Neural progenitor cell (in vitro differentiated cells): ENCODE measurements around the gene PACC1. TPM values are rescaled to one million over a fixed set of nuclear protein-coding genes. Genes with fewer than 3 reads are reported as not detected.

Experiments
- DNase-seq: peaks from one replicate; pipeline ENCODE4 v3.0.0-alpha.2; 2016; ENCODE audit warnings: low spot score
- H2AFZ ChIP-seq: fragments of 200-600 bp; sonication (generic); replicated peaks from 2 replicates; pipeline ENCODE4 v1.6.1; 2016; ENCODE audit warnings: antibody characterized with exemption
- H3F3A ChIP-seq: fragments of 200-600 bp; sonication (generic); 2 replicates; pipeline ENCODE4 v1.6.1; 2016; ENCODE audit warnings: antibody characterized with exemption, low read depth
- H3K27ac ChIP-seq: fragments of 200-600 bp; sonication (generic); 2 replicates; pipeline ENCODE4 v1.5.1; 2016; ENCODE audit warnings: mild to moderate bottlenecking
- H3K27me3 ChIP-seq: fragments of 200-600 bp; sonication (generic); 2 replicates; pipeline ENCODE4 v1.6.1; 2016; ENCODE audit warnings: mild to moderate bottlenecking, moderate library complexity
- H3K36me3 ChIP-seq: fragments of 200-600 bp; sonication (generic); 2 replicates; pipeline ENCODE4 v1.5.1; 2016
- H3K4me1 ChIP-seq: fragments of 200-600 bp; sonication (generic); 2 replicates; pipeline ENCODE4 v1.6.1; 2016; ENCODE audit warnings: mixed run types
- H3K4me2 ChIP-seq: fragments of 200-600 bp; sonication (generic); 2 replicates; pipeline ENCODE4 v1.6.1; 2016
- H3K4me3 ChIP-seq: fragments of 200-600 bp; sonication (generic); 2 replicates; pipeline ENCODE4 v1.5.1; 2016
- H3K79me2 ChIP-seq: fragments of 200-600 bp; sonication (generic); 2 replicates; pipeline ENCODE4 v1.6.1; 2016; ENCODE audit warnings: low read depth
- H3K9ac ChIP-seq: fragments of 200-600 bp; sonication (generic); 2 replicates; pipeline ENCODE4 v1.6.1; 2016
- H3K9me3 ChIP-seq: fragments of 200-600 bp; sonication (generic); 2 replicates; pipeline ENCODE4 v1.5.1; 2016; ENCODE audit warnings: low read depth
- H4K20me1 ChIP-seq: fragments of 200-600 bp; sonication (generic); 2 replicates; pipeline ENCODE4 v1.6.1; 2016; ENCODE audit warnings: low read depth
- H3K27ac Mint-ChIP-seq: 3 replicates; pipeline ENCODE4 v1.8.0; 2021; ENCODE audit warnings: mixed read lengths
- H3K27me3 Mint-ChIP-seq: 2 replicates; pipeline ENCODE4 v1.8.0; 2022; ENCODE audit warnings: low read depth, mild to moderate bottlenecking, inconsistent platforms, moderate library complexity, mixed read lengths; ENCODE audit not compliant: insufficient read depth
- H3K36me3 Mint-ChIP-seq: 3 replicates; pipeline ENCODE4 v1.8.0; 2021; ENCODE audit warnings: mixed read lengths
- H3K4me1 Mint-ChIP-seq: 3 replicates; pipeline ENCODE4 v1.8.0; 2021; ENCODE audit warnings: mixed read lengths
- H3K4me3 Mint-ChIP-seq: 3 replicates; pipeline ENCODE4 v1.8.0; 2021; ENCODE audit warnings: mild to moderate bottlenecking, moderate library complexity, mixed read lengths
- H3K9me3 Mint-ChIP-seq: 3 replicates; pipeline ENCODE4 v1.8.0; 2020; ENCODE audit warnings: mixed read lengths
- EZH2 ChIP-seq: fragments of 200-600 bp; sonication (generic); IDR thresholded peaks from 2 replicates; pipeline ENCODE4 v1.6.1; 2017; ENCODE audit warnings: antibody characterized with exemption, mild to moderate bottlenecking, moderate library complexity
- EZH2phosphoT487 ChIP-seq: fragments of 200-600 bp; sonication (generic); IDR thresholded peaks from 2 replicates; pipeline ENCODE4 v1.6.1; 2017; ENCODE audit warnings: antibody characterized with exemption
- total RNA-seq: library from RNA; depleted of rRNA; stranded (reverse); fragments of >200 nt; gene quantifications from 2 replicates; pipeline ENCODE4 v1.2.3, GENCODE V29; 2015; ENCODE audit warnings: low replicate concordance
- TF ChIP-seq, protein P1 (sequence below): fragments of 200-600 bp; sonication (generic); IDR thresholded peaks from 2 replicates; pipeline ENCODE4 v1.5.1; 2017; ENCODE audit warnings: antibody characterized with exemption, mild to moderate bottlenecking

PACC1 gene
- total RNA-seq, 1 donor from 2014 or later = 21.1 TPM

DNA sequence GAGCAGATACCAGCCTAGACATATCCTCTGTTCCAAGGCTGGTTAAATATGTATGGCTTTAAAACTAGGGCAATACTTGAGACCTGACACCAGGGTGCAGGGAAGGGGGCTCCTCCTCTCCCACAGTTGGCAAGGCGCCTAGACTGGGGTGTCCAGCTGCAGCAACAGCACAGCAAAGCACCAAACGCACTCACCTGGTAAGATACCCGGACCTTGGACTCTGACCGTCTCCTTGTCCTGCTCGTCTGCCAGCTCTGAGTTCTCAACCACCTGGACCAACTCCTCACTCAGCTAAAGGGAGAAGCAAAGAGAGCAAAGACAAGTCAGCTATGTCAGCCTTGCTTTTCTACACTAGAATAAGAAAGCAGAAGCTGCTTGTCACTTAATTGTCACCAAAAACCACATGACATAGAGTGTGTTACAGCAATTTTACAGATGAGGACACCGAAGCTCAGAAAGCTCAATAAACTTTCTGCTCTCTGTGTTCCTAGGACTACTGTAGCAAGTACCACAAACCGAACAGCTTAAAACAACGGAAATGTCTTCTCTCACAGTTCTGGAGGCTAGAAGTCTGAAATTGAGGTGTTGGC is 4.4 kb downstream of the PACC1 start:
- DNase-seq = no peak
- no peaks in the 10 kb centered on the region for H3K9me3 Mint-ChIP-seq
- no peak overlapping the region for H3K4me3 Mint-ChIP-seq
- TF ChIP-seq, protein P1, sequence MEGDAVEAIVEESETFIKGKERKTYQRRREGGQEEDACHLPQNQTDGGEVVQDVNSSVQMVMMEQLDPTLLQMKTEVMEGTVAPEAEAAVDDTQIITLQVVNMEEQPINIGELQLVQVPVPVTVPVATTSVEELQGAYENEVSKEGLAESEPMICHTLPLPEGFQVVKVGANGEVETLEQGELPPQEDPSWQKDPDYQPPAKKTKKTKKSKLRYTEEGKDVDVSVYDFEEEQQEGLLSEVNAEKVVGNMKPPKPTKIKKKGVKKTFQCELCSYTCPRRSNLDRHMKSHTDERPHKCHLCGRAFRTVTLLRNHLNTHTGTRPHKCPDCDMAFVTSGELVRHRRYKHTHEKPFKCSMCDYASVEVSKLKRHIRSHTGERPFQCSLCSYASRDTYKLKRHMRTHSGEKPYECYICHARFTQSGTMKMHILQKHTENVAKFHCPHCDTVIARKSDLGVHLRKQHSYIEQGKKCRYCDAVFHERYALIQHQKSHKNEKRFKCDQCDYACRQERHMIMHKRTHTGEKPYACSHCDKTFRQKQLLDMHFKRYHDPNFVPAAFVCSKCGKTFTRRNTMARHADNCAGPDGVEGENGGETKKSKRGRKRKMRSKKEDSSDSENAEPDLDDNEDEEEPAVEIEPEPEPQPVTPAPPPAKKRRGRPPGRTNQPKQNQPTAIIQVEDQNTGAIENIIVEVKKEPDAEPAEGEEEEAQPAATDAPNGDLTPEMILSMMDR = no peak
- TF ChIP-seq EZH2phosphoT487 (no peak), EZH2 (no peak)
- H3K4me1 Mint-ChIP-seq = peaks cover 20% of the 10 kb centered on the region
- Histone ChIP-seq H3K4me1 (peaks cover 10% of the 10 kb centered on the region), H3K36me3 (no peaks in the 10 kb centered on the region), H3K9ac (no peak overlapping the region), H3K79me2 (peaks cover 20% of the 10 kb centered on the region), H3K4me3 (no peak overlapping the region), H4K20me1 (peaks cover 27% of the 10 kb centered on the region), H2AFZ (no peak overlapping the region), H3K9me3 (no peaks in the 10 kb centered on the region), H3K27me3 (peaks cover 16% of the 10 kb centered on the region), H3F3A (peaks cover 5% of the 10 kb centered on the region), H3K27ac (no peak overlapping the region), H3K4me2 (no peak overlapping the region)
- peaks cover 9% of the 10 kb centered on the region for H3K27me3 Mint-ChIP-seq
- no peak overlapping the region for H3K27ac Mint-ChIP-seq
- peaks cover 41% of the 10 kb centered on the region for H3K36me3 Mint-ChIP-seq

DNA sequence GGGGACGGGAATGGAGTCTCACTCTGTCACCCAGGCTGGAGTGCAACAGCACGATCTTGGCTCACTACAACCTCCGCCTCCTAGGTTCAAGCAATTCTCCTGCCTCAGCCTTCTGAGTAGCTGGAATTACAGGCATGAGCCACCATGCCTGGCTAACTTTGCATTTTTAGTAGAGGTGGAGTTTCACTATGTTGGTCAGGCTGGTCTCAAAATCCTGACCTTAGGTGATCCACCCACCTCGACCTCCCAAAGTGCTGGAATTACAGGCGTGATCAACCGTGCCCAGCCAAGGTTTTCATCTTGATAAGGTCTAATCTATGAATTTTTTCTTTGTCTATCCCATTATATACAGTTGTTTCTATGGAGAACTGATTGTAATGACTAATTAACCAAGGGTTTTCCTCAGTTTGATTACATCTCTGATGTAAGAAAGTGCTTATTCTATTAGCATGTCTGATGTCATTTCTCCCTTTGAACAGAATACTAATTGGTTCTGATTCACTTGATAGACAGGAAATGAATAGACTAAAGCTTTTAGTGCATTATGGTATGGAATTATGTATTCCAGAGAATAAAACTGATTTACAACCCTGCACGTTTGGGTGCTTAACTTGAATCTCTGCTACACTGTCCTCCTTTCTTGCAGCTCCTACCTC is 11.9 kb downstream of the PACC1 start:
- no peak overlapping the region for H3K4me3 ChIP-seq
- Mint-ChIP-seq H3K27me3 (no peaks in the 10 kb centered on the region), H3K27ac (no peak overlapping the region), H3K4me1 (no peaks in the 10 kb centered on the region), H3K9me3 (peaks cover 3% of the 10 kb centered on the region), H3K36me3 (peaks cover 42% of the 10 kb centered on the region), H3K4me3 (no peak overlapping the region)
- DNase-seq = no peak
- no peaks in the 10 kb centered on the region for H4K20me1 ChIP-seq
- H3K9ac ChIP-seq = no peak overlapping the region
- H3K36me3 ChIP-seq = no peaks in the 10 kb centered on the region
- H3K79me2 ChIP-seq = no peaks in the 10 kb centered on the region
- no peak overlapping the region for H3K27ac ChIP-seq
- no peak overlapping the region for H2AFZ ChIP-seq
- TF ChIP-seq, protein P1 = no peak
- TF ChIP-seq EZH2phosphoT487 (no peak), EZH2 (no peak)
- no peaks in the 10 kb centered on the region for H3K4me1 ChIP-seq
- H3K4me2 ChIP-seq = no peak overlapping the region
- H3K27me3 ChIP-seq = no peaks in the 10 kb centered on the region
- peaks cover 3% of the 10 kb centered on the region for H3K9me3 ChIP-seq
- no peaks in the 10 kb centered on the region for H3F3A ChIP-seq

DNA sequence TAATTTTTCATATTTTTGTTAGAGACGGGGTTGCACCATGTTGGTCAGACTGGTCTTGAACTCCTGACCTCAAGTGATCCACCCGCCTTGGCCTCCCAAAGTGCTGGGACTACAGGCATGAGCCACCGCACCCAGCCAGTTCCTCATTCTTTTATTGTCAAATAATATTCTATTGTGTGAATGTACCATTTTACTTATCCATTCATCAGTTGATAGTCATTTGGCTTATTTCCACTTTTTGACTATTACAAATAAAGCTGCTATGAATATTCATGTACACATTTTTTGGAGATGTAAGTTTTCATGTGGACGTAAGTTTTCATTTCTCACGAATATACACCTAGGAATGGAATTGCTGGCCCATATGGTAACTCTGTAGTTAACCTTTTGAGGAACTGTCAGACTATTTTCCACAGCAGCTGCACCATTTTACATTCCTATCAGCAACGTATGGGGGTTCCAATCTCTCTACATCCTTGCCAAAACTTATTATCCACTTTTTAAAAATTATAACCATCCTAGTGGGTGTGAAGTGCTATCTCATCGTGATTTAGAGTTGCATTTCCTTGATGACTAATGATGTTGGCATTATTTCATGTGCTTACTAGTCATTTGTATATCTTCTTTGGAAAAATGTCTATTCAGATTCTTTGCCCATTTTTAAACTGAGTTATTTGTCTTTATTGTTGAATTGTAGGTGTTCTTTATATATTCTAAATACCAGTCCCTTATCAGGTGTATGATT is 12.7 kb downstream of the PACC1 start:
- peaks cover 8% of the 10 kb centered on the region for H3K9me3 Mint-ChIP-seq
- DNase-seq = no peak
- Histone ChIP-seq H3K9ac (no peak overlapping the region), H3F3A (no peaks in the 10 kb centered on the region), H3K36me3 (peaks cover 5% of the 10 kb centered on the region), H3K27me3 (no peaks in the 10 kb centered on the region), H4K20me1 (no peaks in the 10 kb centered on the region), H2AFZ (no peak overlapping the region), H3K4me2 (no peak overlapping the region), H3K27ac (no peak overlapping the region), H3K9me3 (peaks cover 9% of the 10 kb centered on the region), H3K4me1 (no peaks in the 10 kb centered on the region), H3K79me2 (no peaks in the 10 kb centered on the region), H3K4me3 (no peak overlapping the region)
- H3K4me3 Mint-ChIP-seq = no peak overlapping the region
- TF ChIP-seq EZH2 (no peak), EZH2phosphoT487 (no peak)
- TF ChIP-seq, protein P1 = no peak
- H3K27me3 Mint-ChIP-seq = no peaks in the 10 kb centered on the region
- no peak overlapping the region for H3K27ac Mint-ChIP-seq
- H3K36me3 Mint-ChIP-seq = peaks cover 42% of the 10 kb centered on the region
- no peaks in the 10 kb centered on the region for H3K4me1 Mint-ChIP-seq
